CD4-positive, alpha-beta memory T cell (primary cell): ENCODE measurements around the gene PIP5K1C. TPM values are rescaled to one million over a fixed set of nuclear protein-coding genes. Genes with fewer than 3 reads are reported as not detected.
A peak's percentile ranks its signal among the peaks of the same experiment; 100 is the strongest.
"Not testable (repeated sequence)": the region's sequence is repeated elsewhere in the genome, so short reads cannot be mapped to it uniquely, and the experiment has no call there.

Source experiments
- CTCF ChIA-PET: fragments of 350-600 bp; sonication (Branson Sonifier 250); formaldehyde crosslinking; loops from one replicate; lab custom pipeline; 2021; ENCODE audit warnings: inconsistent platforms; ENCODE audit not compliant: partially characterized antibody; lab: Charles Lee
- POLR2A ChIA-PET: fragments of 350-600 bp; sonication (Branson Sonifier 250); formaldehyde crosslinking; loops from one replicate; lab custom pipeline; 2021; ENCODE audit not compliant: partially characterized antibody; lab: Charles Lee
- DNase-seq, 5 donors: peaks; one replicate each; pipeline versions ENCODE4 v3.0.0 to v3.0.0-alpha.2; 2020 to 2022; ENCODE audit warnings: mixed read lengths in 1 of 5
- H3K27ac ChIP-seq: one replicate; pipeline ENCODE4 v1.7.0; 2013; ENCODE audit warnings: low read depth, low read length
- H3K27me3 ChIP-seq: 2 replicates; pipeline ENCODE4 v1.7.0; 2013; ENCODE audit warnings: mild to moderate bottlenecking, low read length, moderate library complexity; ENCODE audit not compliant: insufficient read depth
- H3K36me3 ChIP-seq: 2 replicates; pipeline ENCODE4 v1.7.0; 2013; ENCODE audit warnings: mild to moderate bottlenecking, low read length, moderate library complexity; ENCODE audit not compliant: insufficient read depth
- H3K4me1 ChIP-seq: 2 replicates; pipeline ENCODE4 v1.7.0; 2013; ENCODE audit warnings: mild to moderate bottlenecking, low read length, moderate library complexity; ENCODE audit not compliant: insufficient read depth
- H3K4me3 ChIP-seq, 2 donors: one replicate each; pipeline ENCODE4 v1.7.0; 2013; ENCODE audit warnings: low read length in 2 of 2, mild to moderate bottlenecking in 1 of 2
- H3K9me3 ChIP-seq, 2 donors: one replicate each; pipeline ENCODE4 v1.7.0; 2013; ENCODE audit warnings: low read length in 2 of 2, control low read depth in 1 of 2; ENCODE audit not compliant: control insufficient read depth in 1 of 2
- H3K27ac Mint-ChIP-seq, 7 donors: one replicate each; pipeline ENCODE4 v1.8.0; 2020 to 2021; ENCODE audit warnings: mixed read lengths in 7 of 7, mild to moderate bottlenecking in 6 of 7, inconsistent platforms in 3 of 7, moderate library complexity in 3 of 7
- H3K27me3 Mint-ChIP-seq, 2 donors: one replicate each; pipeline ENCODE4 v1.8.0; 2020 to 2021; ENCODE audit warnings: mixed read lengths in 2 of 2
- H3K36me3 Mint-ChIP-seq, 2 donors: one replicate each; pipeline ENCODE4 v1.8.0; 2020 to 2021; ENCODE audit warnings: mixed read lengths in 2 of 2, inconsistent platforms in 1 of 2, mild to moderate bottlenecking in 1 of 2
- H3K4me1 Mint-ChIP-seq, 4 donors: one replicate each; pipeline ENCODE4 v1.8.0; 2020 to 2021; ENCODE audit warnings: mixed read lengths in 4 of 4, mild to moderate bottlenecking in 1 of 4
- H3K4me3 Mint-ChIP-seq, 8 donors: one replicate each; pipeline ENCODE4 v1.8.0; 2020 to 2021; ENCODE audit warnings: mixed read lengths in 8 of 8, mild to moderate bottlenecking in 7 of 8, moderate library complexity in 6 of 8, inconsistent platforms in 3 of 8
- H3K9me3 Mint-ChIP-seq, 8 donors: one replicate each; pipeline ENCODE4 v1.8.0; 2020 to 2021; ENCODE audit warnings: mixed read lengths in 8 of 8, mild to moderate bottlenecking in 5 of 8, inconsistent platforms in 3 of 8, moderate library complexity in 1 of 8
- intact Hi-C: fragments of 100-400 bp; cut with micrococcal nuclease; formaldehyde crosslinking; loops from one replicate; pipeline ENCODE4 v1.15.1; 2023
- polyA plus RNA-seq, 2 donors: library from polyadenylated mRNA; unstranded; fragments of 300-500 nt; fragmentation: Illumina TruSeq; gene quantifications; one replicate each; pipeline ENCODE4 v1.2.3, GENCODE V29; 2021
- total RNA-seq, 2 experiments: library from RNA; stranded (reverse); gene quantifications; one replicate each; pipeline ENCODE4 v1.2.3, GENCODE V29; 2021

Gene PIP5K1C
- total and polyA plus RNA-seq, 4 experiments from 2014 or later = 1.7 to 29.7 (median 23.7) TPM

DNA sequence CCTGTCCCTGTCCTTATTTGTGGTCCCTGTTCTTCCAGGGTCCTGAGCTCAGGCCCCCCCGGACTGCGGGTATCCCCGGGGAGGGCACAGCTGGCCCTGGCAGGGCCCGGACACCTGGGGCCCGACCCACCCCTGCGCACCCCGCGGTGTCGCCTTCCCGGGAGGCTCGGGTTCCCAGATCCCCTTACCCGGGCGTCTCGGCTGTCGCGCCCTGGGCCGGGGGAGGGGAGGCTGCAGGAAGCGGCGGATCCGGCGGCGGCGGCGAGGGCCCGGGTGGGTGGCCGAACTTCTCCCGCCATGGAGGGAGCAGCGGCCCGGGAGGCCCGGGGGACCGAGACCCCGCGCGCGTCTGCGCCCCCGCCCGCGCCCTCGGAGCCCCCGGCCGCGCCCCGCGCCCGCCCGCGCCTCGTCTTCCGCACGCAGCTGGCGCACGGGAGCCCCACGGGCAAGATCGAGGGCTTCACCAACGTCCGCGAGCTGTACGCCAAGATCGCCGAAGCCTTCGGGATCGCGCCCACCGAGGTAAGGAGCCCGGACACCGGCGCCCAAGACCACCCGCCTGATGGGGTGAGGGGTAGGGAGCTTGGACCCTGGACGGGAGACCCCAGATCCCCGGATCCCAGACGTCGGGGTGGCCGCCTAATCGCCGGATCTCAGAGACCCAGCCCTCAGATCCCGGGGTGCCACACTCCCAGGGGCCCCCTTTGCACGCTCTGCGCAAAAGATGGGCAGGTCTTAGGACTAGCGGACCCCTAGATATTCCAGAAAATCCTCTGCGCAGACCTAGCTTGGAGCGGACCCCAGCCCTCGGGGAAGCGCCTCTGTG, 114.8 kb downstream of the PIP5K1C start, which contains the start of gene GIPC3:
Gene GIPC3 (plus strand): TSS at position 178 of the 826 bp plus-strand sequence. CDS start 120 bp downstream, at position 298.
- Mint-ChIP-seq H3K9me3 (no peaks in the 10 kb centered on the region), H3K27ac (peak within 1 kb of the TSS in 1 of 7 donors; percentile 43), H3K4me1 (no peaks in the 10 kb centered on the region), H3K27me3 (no peaks in the 10 kb centered on the region), H3K36me3 (no peaks in the 10 kb centered on the region), H3K4me3 (peak within 1 kb of the TSS in 6 of 8 donors; percentile 29 to 59 (median 46))
- POLR2A ChIA-PET = interaction anchor here (1.1 to 1.5 kb wide), 3 partner anchors 29 to 42 kb away, joined by 3 to 7 read pairs (median 7); no protein-coding TSS in a partner anchor
- H3K27ac ChIP-seq = no peak within 1 kb of the TSS
- H3K36me3 ChIP-seq = no peaks in the 10 kb centered on the region
- CTCF ChIA-PET = interaction anchor here (0.5 to 3.0 kb wide), 9 partner anchors 11 to 1160 kb away, joined by 3 to 12 read pairs (median 8); partner anchors contain the start of gene MFSD12
- peaks cover 6% of the 10 kb centered on the region for H3K4me1 ChIP-seq
- no peaks in the 10 kb centered on the region for H3K27me3 ChIP-seq
- intact Hi-C loops = loop anchor here (5.0 kb wide), 1 partner anchor 38 kb away; no protein-coding TSS in a partner anchor
- DNase-seq = no peak
- no peaks in the 10 kb centered on the region for H3K9me3 ChIP-seq
- H3K4me3 ChIP-seq = peak within 1 kb of the TSS in 1 of 2 donors; percentile 38

DNA sequence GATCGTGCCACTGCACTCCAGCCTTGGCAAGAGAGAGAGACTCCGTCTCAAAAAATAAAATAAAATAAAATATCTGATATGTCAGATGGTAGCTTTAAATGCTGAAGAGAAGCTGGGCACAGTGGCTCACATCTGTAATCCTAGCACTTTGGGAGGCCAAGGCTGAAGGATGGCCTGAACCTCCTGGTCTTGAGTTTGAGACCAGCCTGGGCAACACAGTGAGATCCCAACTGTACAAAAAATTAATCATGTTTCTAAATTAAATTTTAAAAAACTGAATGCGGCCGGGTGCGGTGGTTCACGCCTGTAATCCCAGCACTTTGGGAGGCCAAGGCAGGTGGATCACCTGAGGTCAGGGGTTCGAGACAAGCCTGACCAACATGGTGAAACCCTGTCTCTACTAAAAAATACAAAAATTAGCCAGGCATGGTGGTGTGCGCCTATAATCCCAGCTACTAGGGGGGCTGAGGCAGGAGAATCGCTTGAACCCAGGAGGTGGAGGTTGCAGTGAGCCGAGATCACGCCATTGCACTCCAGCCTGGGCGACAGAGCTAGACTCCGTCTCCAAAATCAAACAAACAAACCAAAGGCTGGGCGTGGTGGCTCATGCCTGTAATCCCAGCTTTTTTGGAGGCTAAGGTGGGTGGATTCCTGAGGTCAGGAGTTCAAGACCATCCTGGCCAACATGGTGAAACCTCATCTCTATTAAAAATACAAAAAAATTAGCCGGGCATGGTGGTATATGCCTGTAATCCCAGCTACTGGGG, 116.0 kb downstream of the PIP5K1C start:
- H3K4me3 Mint-ChIP-seq = peak overlapping the region in 1 of 8 donors; percentile 25
- H3K9me3 Mint-ChIP-seq, H3K27me3 ChIP-seq, H3K27me3 Mint-ChIP-seq, H3K36me3 Mint-ChIP-seq, H3K27ac ChIP-seq, H3K9me3 ChIP-seq, H3K27ac Mint-ChIP-seq, H3K4me1 Mint-ChIP-seq, H3K4me3 ChIP-seq, H3K36me3 ChIP-seq, POLR2A ChIA-PET, H3K4me1 ChIP-seq, intact Hi-C loops, DNase-seq: not testable (repeated sequence)
- CTCF ChIA-PET = interaction anchor here (2.4 to 3.0 kb wide), 4 partner anchors 10 to 38 kb away, joined by 9 to 12 read pairs (median 10); partner anchors contain the start of gene MFSD12

DNA sequence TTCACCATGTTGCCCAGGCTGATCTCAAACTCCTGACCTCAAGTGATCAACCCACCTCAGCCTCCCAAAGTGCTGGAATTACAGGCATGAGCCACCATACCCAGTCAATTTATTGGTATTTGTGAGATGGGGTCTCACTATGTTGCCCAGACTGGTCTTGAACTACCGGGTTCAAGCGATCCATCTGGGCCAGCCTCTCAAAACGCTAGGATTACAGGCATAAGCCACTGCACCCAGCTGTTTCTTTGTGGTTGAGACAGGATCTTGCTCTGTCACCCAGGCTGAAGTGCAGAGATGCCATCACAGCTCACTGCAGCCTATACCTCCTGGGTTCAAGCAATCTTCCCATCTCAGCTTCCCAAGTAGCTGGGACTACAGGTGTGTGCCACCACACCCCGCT, 118.5 kb downstream of the PIP5K1C start:
- ChIA-PET CTCF (interaction anchor here (1.8 kb wide), 1 partner anchor 10 kb away, joined by 6 read pairs; no protein-coding TSS in a partner anchor), POLR2A (interaction anchor here (1.5 kb wide), 1 partner anchor 25 kb away, joined by 7 read pairs; no protein-coding TSS in a partner anchor)
- H3K36me3 ChIP-seq, H3K4me3 ChIP-seq, H3K4me1 Mint-ChIP-seq, H3K27ac ChIP-seq, DNase-seq, H3K27ac Mint-ChIP-seq, intact Hi-C loops, H3K9me3 Mint-ChIP-seq, H3K4me3 Mint-ChIP-seq, H3K4me1 ChIP-seq, H3K27me3 Mint-ChIP-seq, H3K36me3 Mint-ChIP-seq, H3K27me3 ChIP-seq, H3K9me3 ChIP-seq: not testable (repeated sequence)

Other genes with a start within 250 kb of the PIP5K1C start
- gene SMIM24, start 219.9 kb downstream of the PIP5K1C start, total RNA-seq = not detected
- gene SMIM24, start 219.9 kb downstream of the PIP5K1C start, polyA plus RNA-seq = not detected
- gene SMIM44, start 217.0 kb downstream of the PIP5K1C start, total RNA-seq = not detected
- gene SMIM44, start 217.0 kb downstream of the PIP5K1C start, polyA plus RNA-seq = not detected
- gene DOHH, start 199.8 kb downstream of the PIP5K1C start, total RNA-seq = 1 to 10 TPM; 8.3 TPM
- 10 to 100 TPM in 1 of 2 donors, 1 to 10 TPM in 1; 3.1 to 13.0 TPM for gene DOHH, start 199.8 kb downstream of the PIP5K1C start, polyA plus RNA-seq
- 10 to 100 TPM; 73.3 to 73.7 TPM for gene FZR1, start 194.2 kb downstream of the PIP5K1C start, total RNA-seq
- gene FZR1, start 194.2 kb downstream of the PIP5K1C start, polyA plus RNA-seq = 10 to 100 TPM in 1 of 2 donors, 1 to 10 TPM in 1; 7.1 to 16.0 TPM
- 10 to 100 TPM in 1 of 2 experiments, 1 to 10 TPM in 1; 8.1 to 10.6 TPM for gene TEKTIP1, start 161.3 kb downstream of the PIP5K1C start, total RNA-seq
- gene TEKTIP1, start 161.3 kb downstream of the PIP5K1C start, polyA plus RNA-seq = under 1 TPM in 1 of 2 donors, not detected in 1; 0.55 TPM
- gene MFSD12, start 142.9 kb downstream of the PIP5K1C start, total RNA-seq = 100 to 1,000 TPM; 128 to 136 TPM
- gene MFSD12, start 142.9 kb downstream of the PIP5K1C start, polyA plus RNA-seq = 10 to 100 TPM; 45.5 to 54.3 TPM
- 10 to 100 TPM; 48.1 to 51.6 TPM for gene HMG20B, start 127.5 kb downstream of the PIP5K1C start, total RNA-seq
- gene HMG20B, start 127.5 kb downstream of the PIP5K1C start, polyA plus RNA-seq = 10 to 100 TPM; 42.4 to 43.0 TPM
- under 1 TPM; 0.64 to 0.70 TPM for gene GIPC3, start 115.0 kb downstream of the PIP5K1C start, total RNA-seq
- gene GIPC3, start 115.0 kb downstream of the PIP5K1C start, polyA plus RNA-seq = under 1 TPM in 1 of 2 donors, not detected in 1; 0.45 TPM
- gene TBXA2R, start 93.6 kb downstream of the PIP5K1C start, total RNA-seq = under 1 TPM; 0.64 to 0.70 TPM
- gene TBXA2R, start 93.6 kb downstream of the PIP5K1C start, polyA plus RNA-seq = 1 to 10 TPM in 1 of 2 donors, under 1 TPM in 1; 0.35 to 1.1 TPM
- gene CACTIN, start 73.7 kb downstream of the PIP5K1C start, total RNA-seq = 10 to 100 TPM; 44.0 to 50.4 TPM
- 10 to 100 TPM in 1 of 2 donors, 1 to 10 TPM in 1; 4.4 to 16.1 TPM for gene CACTIN, start 73.7 kb downstream of the PIP5K1C start, polyA plus RNA-seq
- gene TJP3, start 7.9 kb upstream of the PIP5K1C start, total RNA-seq = 10 to 100 TPM; 20.2 to 21.1 TPM
- gene TJP3, start 7.9 kb upstream of the PIP5K1C start, polyA plus RNA-seq = 10 to 100 TPM; 17.6 to 23.4 TPM
- gene APBA3, start 61.2 kb upstream of the PIP5K1C start, total RNA-seq = 10 to 100 TPM; 83.4 to 86.3 TPM
- gene APBA3, start 61.2 kb upstream of the PIP5K1C start, polyA plus RNA-seq = 10 to 100 TPM; 33.1 to 37.0 TPM
- gene MRPL54, start 62.2 kb upstream of the PIP5K1C start, total RNA-seq = 10 to 100 TPM; 36.7 to 38.6 TPM
- 100 to 1,000 TPM; 102 to 107 TPM for gene MRPL54, start 62.2 kb upstream of the PIP5K1C start, polyA plus RNA-seq
- gene RAX2, start 71.8 kb upstream of the PIP5K1C start, total RNA-seq = not detected
- not detected for gene RAX2, start 71.8 kb upstream of the PIP5K1C start, polyA plus RNA-seq
- 1 to 10 TPM; 7.2 to 9.6 TPM for gene MATK, start 85.9 kb upstream of the PIP5K1C start, total RNA-seq
- 10 to 100 TPM; 19.4 to 27.7 TPM for gene MATK, start 85.9 kb upstream of the PIP5K1C start, polyA plus RNA-seq
- gene ZFR2, start 168.6 kb upstream of the PIP5K1C start, total RNA-seq = 1 to 10 TPM; 1.2 to 3.1 TPM
- 1 to 10 TPM; 3.9 to 4.1 TPM for gene ZFR2, start 168.6 kb upstream of the PIP5K1C start, polyA plus RNA-seq
- gene ATCAY, start 180.2 kb upstream of the PIP5K1C start, total RNA-seq = not detected
- gene ATCAY, start 180.2 kb upstream of the PIP5K1C start, polyA plus RNA-seq = not detected
- gene NMRK2, start 232.6 kb upstream of the PIP5K1C start, total RNA-seq = not detected
- not detected for gene NMRK2, start 232.6 kb upstream of the PIP5K1C start, polyA plus RNA-seq